Activated CD4-positive, alpha-beta T cell treated with anti-CD3 and anti-CD28 coated beads, Interleukin-2, amount 50 U/mL, for 24 hours (primary cell): Measurements from ENCODE around the gene MYLK3.
"Not testable (repeated sequence)": the region's sequence is repeated elsewhere in the genome, so short reads cannot be mapped to it uniquely, and the experiment has no call there.

Experiments
- DNase-seq, 2 donors: peaks; one replicate each; pipeline ENCODE4 v3.0.0-alpha.2; 2020; ENCODE audit warnings: low read depth in 1 of 2, low spot score in 1 of 2

Gene MYLK3

DNA sequence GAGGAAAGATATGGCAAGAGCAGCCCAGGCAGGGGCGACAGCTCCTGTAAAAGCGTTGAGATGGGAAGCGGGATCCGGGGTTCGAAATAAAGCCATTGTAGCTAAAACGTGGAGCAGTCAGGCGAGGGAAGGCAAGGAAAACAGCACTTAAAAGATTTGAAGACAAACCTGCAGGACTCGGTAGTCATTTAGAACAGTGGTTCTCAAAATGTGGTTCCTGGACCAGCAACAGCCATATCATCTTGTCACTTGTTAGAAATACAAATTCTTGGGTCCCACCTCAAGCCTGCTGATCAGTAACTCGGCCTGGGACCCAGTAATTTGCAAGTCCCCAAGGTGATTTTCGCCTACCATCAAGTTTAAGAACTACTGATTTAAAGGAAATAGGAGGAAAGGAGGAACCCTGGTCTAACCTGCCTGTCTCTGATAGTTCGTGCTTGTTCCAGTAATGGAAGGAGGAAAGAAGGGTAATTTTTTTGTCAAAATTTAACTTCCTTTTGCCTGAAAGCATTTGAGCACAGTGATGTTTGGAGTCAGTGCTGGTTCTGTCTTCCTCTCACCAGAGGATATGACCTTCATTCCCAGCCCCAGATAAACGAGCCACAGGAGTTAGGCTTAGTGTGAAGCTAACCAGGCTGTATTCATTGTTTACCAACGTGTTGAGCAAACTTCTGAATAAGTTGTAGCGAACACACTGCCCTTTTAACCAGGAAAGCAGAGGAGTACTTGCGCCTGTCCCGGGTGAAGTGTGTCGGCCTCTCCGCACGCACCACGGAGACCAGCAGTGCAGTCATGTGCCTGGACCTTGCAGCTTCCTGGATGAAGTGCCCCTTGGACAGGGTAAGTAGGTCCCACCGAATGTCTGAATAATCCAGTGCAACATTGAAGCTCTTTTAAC lies 57.6 kb downstream of the MYLK3 start:
- no peak for DNase-seq

DNA sequence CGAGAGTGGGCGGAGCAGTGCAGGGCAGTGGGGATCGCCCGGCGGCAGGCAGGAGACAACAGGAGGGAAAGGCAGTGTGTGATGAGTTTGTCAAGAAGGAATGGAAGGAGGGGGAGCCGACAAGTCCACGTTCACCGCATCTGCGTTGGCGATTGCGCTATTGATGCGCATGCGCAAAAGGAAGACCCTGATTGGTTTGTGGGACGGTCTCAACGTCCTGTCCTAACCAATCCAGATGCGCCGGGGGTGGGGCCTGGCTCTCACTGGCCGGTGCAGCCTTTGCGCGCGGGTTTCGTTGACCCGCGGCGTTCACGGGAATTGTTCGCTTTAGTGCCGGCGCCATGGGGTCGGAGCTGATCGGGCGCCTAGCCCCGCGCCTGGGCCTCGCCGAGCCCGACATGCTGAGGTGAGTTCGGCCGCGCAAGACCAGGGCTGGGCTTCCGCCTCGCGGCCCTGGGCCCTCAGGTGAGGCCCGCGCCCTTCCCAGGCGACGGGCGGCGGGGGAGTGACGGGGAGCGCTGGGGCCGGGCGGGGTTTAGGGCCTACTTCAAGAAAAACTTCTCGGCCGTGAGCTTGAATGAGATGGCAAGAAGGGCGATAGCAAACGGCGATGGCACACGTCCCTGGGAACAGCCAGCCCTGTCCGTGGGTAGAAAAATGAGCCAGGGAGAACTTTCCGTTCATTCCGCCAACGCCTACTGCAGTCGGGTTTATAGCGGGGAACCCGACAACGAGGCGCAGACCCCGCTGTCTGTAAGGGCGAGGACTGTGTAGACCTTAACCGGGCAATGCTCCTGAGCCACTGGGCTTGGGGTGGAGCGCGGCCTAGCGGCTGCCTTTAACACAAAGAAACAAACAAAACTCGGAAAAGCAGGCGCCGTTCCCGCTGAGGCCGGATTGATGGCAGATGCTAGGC lies 58.5 kb downstream of the MYLK3 start, which contains the start of gene ORC6:
Gene ORC6, plus strand, starts transcription at position 295 of the 916 bp plus-strand sequence. Its CDS starts 47 bp downstream, at position 342.
- DNase-seq, result peak; percentile 42 to 97

GRCh38 chr16:46688654-46689364 lies 59.3 kb downstream of the MYLK3 start, which contains the start of gene VPS35:
VPS35 (minus strand) TSS chr16:46689178; CDS start chr16:46689133, 45 bp downstream.
- DNase-seq, result peak; percentile 99 to 100

- no peak for DNase-seq
Measured at GRCh38 chr16:46688101-46688653, 60.0 kb downstream of the MYLK3 start.

DNA sequence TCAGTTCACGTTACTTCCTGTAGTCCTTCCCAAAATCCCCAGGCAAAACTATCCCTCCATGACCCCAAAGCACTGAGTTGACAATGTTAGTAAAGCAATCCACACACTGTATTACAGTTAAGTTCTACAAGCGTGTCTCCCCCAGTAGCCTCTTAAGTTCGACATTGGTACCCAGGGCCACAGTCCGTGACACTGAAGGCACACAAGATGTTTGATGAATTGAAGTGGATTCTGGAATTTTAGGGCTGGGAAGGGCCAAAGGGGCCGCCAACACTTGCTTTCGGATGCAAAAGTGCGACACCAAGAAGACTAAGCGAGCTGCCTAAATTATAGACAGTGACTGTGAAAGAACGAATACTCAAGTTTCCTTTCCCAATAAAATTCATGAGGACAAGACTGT lies 60.7 kb downstream of the MYLK3 start:
- DNase-seq, result no peak

DNA sequence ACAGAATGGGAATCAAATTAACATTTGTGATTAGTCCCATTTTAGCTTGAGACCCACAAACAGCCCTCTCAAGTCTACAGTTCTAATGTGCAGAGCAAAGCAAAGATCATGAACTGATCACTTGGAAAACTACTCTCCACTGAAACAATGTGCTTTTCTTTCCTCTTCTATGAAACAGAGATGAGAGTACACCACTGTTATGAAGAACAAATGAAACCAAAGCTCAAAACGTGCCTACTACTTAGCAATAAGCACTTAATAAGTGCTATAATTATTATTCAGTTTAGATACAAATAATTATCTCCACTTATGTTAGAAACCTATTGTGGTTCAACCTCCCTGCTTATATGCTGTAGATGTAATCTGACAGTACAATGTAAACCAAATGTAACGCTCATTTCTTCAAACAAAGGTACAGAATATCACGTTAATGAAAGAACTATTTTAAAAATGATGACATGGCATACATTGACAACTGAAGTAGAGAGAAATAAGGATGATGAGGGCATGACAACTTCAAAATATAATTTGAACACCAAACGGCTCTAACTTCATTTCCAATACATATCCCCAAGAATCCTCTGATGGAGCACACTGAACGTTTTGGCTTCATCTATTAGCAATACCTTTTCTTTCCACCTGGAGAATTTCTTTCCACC lies 61.2 kb downstream of the MYLK3 start:
- DNase-seq, result no peak

- not testable (repeated sequence) for DNase-seq
Measured at GRCh38 chr16:46681867-46682266, 66.3 kb downstream of the MYLK3 start.

GRCh38 chr16:46677943-46678342 lies 70.2 kb downstream of the MYLK3 start:
- not testable (repeated sequence) for DNase-seq

GRCh38 chr16:46673320-46674013 lies 74.7 kb downstream of the MYLK3 start:
- peak in 1 of 2 donors; percentile 27 for DNase-seq

GRCh38 chr16:46662123-46662522 lies 86.0 kb downstream of the MYLK3 start:
- no peak for DNase-seq

- DNase-seq, result peak in 1 of 2 donors; percentile 3
Measured at GRCh38 chr16:46658925-46659324, 89.2 kb downstream of the MYLK3 start.
